Neutrophil (primary cell): ENCODE data around the gene RHEX.
"Not testable (repeated sequence)": the region's sequence is repeated elsewhere in the genome, so short reads cannot be mapped to it uniquely, and the experiment has no call there.

ENCODE experiments used
- H3K27ac ChIP-seq: fragments of 200-600 bp; sonication (generic); 2 replicates; pipeline ENCODE4 v1.5.1; 2016; ENCODE audit warnings: mild to moderate bottlenecking, moderate library complexity
- H3K27me3 ChIP-seq: fragments of 200-600 bp; sonication (generic); 2 replicates; pipeline ENCODE4 v1.6.0; 2016; ENCODE audit warnings: mild to moderate bottlenecking
- H3K36me3 ChIP-seq: fragments of 200-600 bp; sonication (generic); 2 replicates; pipeline ENCODE4 v1.5.1; 2017
- H3K4me1 ChIP-seq, 2 experiments: fragments of 200-600 bp in 1 of 2; sonication (generic) in 1 of 2; 1 replicate in 1 of 2; 2 replicates in 1 of 2; pipeline versions ENCODE4 v1.5.1 to v1.6.1; 2013 to 2016; ENCODE audit warnings: low read depth in 1 of 2, low read length in 1 of 2, mild to moderate bottlenecking in 1 of 2, moderate library complexity in 1 of 2; ENCODE audit not compliant: control insufficient read depth in 1 of 2, insufficient read depth in 1 of 2
- H3K4me3 ChIP-seq, 2 experiments: fragments of 200-600 bp in 1 of 2; sonication (generic) in 1 of 2; 1 replicate in 1 of 2; 2 replicates in 1 of 2; pipeline ENCODE4 v1.5.1; 2013 to 2016; ENCODE audit warnings: low read depth in 1 of 2, low read length in 1 of 2, mild to moderate bottlenecking in 1 of 2, moderate library complexity in 1 of 2
- H3K9me3 ChIP-seq: fragments of 200-600 bp; sonication (generic); 2 replicates; pipeline ENCODE4 v1.5.1; 2016
- TF ChIP-seq, protein P1 (sequence below): fragments of 200-600 bp; sonication (generic); IDR thresholded peaks from 2 replicates; pipeline ENCODE4 v1.5.1; 2016; ENCODE audit warnings: antibody characterized with exemption

The RHEX gene

DNA sequence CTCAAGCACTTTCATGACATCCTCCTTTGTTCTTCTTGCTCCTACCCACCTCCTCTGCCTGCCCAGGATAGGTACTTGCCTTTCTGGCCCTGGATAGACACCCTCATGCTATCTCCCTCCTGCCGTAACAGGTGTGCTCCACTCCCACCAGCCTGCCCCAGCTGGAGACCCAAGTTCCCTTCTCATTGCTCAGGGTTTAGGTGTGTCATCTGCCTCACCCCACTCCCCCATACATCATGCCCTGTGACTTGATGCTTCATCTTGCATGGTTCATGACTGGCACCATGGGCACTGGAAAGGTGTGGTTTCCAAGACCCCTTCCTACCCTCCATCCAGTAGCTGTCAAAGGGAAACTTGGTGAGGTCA lies 5.9 kb downstream of the RHEX start:
- H3K4me1 ChIP-seq = no peaks in the 10 kb centered on the region
- H3K9me3 ChIP-seq = no peaks in the 10 kb centered on the region
- TF ChIP-seq, protein P1, sequence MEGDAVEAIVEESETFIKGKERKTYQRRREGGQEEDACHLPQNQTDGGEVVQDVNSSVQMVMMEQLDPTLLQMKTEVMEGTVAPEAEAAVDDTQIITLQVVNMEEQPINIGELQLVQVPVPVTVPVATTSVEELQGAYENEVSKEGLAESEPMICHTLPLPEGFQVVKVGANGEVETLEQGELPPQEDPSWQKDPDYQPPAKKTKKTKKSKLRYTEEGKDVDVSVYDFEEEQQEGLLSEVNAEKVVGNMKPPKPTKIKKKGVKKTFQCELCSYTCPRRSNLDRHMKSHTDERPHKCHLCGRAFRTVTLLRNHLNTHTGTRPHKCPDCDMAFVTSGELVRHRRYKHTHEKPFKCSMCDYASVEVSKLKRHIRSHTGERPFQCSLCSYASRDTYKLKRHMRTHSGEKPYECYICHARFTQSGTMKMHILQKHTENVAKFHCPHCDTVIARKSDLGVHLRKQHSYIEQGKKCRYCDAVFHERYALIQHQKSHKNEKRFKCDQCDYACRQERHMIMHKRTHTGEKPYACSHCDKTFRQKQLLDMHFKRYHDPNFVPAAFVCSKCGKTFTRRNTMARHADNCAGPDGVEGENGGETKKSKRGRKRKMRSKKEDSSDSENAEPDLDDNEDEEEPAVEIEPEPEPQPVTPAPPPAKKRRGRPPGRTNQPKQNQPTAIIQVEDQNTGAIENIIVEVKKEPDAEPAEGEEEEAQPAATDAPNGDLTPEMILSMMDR = no peak
- H3K27ac ChIP-seq = no peak overlapping the region
- no peaks in the 10 kb centered on the region for H3K36me3 ChIP-seq
- no peaks in the 10 kb centered on the region for H3K27me3 ChIP-seq
- no peak overlapping the region for H3K4me3 ChIP-seq

DNA sequence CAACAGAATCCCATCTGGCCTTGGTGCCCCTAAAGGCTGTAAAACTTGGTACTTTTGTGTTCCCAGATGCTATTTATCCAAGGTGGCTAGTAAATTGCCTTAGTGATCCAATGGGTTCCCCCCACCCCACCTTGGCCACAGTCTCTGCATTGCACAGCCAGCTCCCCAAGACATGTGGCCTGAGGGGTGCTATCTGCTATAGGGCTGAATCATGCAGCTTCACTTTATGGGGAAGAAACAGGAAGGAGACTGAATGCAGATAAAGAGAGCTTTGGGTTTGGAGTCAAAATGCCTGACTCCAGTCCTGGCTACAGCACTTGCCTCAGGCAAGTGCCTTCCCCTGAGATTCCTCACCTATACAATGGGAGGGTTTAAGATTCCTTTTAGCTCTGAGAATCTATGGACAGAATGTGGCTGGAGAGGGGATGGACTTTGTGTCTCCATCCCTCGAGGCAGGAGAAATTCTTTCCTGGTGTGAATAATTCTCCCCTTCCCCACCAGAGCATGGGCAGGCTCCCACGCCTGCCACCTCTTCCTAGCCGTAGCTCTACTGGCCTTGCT lies 6.5 kb downstream of the RHEX start:
- Histone ChIP-seq H3K4me3 (no peak overlapping the region), H3K27ac (no peak overlapping the region)

DNA sequence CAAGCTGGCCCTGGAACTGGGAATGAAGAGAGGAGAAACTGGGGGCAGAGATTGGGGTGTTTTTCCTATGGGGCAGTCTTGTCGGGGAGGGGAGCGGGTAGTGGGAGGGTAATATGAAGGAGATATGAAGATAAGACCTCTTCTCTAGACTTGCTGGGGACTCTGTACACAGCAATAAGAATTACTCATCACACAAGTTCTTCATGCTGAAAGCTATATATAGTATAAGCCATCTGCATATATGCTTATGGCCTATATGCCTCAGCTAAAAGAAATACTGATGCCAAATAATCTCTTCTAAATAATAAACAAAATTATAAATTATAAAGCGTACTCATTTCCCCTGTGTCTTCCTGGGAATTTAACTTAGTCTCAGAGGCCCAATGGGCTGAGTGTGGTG lies 7.9 kb downstream of the RHEX start:
- H3K9me3 ChIP-seq = no peaks in the 10 kb centered on the region
- no peaks in the 10 kb centered on the region for H3K4me1 ChIP-seq
- H3K36me3 ChIP-seq = no peaks in the 10 kb centered on the region
- no peak overlapping the region for H3K27ac ChIP-seq
- no peak overlapping the region for H3K4me3 ChIP-seq
- no peaks in the 10 kb centered on the region for H3K27me3 ChIP-seq
- TF ChIP-seq, protein P1 = no peak

More for the DNA sequence above, 6.5 kb downstream of the RHEX start:
- H3K4me1 ChIP-seq = no peaks in the 10 kb centered on the region
- no peaks in the 10 kb centered on the region for H3K27me3 ChIP-seq
- TF ChIP-seq, protein P1 = no peak
- H3K9me3 ChIP-seq = no peaks in the 10 kb centered on the region
- no peaks in the 10 kb centered on the region for H3K36me3 ChIP-seq

DNA sequence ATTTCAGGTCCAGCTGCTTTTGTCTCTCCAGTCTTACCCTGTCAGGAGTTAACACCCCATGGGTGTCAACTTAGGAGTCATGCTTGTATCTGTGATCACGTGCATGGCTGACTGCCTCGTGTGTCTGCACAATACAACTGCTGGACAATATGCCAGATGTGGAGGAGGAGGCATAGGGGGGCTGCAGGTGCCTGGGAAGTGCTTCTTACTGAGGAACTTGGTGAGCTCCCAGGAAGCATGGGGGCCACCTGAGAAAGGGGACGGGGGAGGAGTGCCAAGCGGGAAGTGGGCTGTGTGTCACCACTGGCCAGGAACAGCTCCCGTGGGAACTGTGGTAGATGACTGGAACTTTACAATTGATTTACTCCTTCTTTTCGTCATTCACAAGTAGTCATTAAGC lies 9.5 kb downstream of the RHEX start:
- H3K27me3 ChIP-seq = no peaks in the 10 kb centered on the region
- peaks cover 0 to under 1% of the 10 kb centered on the region in 2 experiments for H3K4me1 ChIP-seq
- TF ChIP-seq, protein P1 = no peak

DNA sequence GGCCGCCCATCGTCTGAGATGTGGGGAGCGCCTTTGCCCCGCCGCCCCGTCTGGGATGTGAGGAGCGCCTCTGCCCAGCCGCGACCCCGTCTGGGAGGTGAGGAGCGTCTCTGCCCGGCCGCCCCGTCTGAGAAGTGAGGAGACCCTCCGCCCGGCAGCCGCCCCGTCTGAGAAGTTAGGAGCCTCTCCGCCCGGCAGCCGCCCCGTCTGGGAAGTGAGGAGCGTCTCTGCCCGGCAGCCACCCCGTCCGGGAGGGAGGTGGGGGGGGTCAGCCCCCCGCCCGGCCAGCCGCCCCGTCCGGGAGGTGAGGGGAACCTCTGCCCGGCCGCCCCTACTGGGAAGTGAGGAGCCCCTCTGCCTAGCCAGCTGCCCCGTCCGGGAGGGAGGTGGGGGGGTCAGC lies 11.0 kb downstream of the RHEX start:
- H3K4me3 ChIP-seq, H3K9me3 ChIP-seq, H3K4me1 ChIP-seq, H3K36me3 ChIP-seq, H3K27me3 ChIP-seq, H3K27ac ChIP-seq: not testable (repeated sequence)

More for the DNA sequence above, 9.5 kb downstream of the RHEX start:
- Histone ChIP-seq H3K9me3 (no peaks in the 10 kb centered on the region), H3K36me3 (no peaks in the 10 kb centered on the region), H3K4me3 (no peak overlapping the region), H3K27ac (no peak overlapping the region)

DNA sequence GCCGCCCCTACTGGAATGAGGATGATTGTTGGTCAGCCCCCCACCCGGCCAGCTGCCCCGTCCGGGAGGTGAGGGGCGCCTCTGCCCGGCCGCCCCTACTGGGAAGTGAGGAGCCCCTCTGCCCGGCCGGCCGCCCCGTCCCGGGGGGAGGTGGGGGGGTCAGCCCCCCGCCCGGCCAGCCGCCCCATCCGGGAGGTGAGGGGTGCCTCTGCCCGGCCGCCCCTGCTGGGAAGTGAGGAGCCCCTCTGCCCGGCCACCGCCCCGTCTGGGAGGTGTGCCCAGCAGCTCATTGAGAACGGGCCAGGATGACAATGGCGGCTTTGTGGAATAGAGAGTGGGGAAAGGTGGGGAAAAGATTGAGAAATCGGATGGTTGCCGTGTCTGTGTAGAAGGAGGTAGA lies 11.5 kb downstream of the RHEX start:
- H3K4me1 ChIP-seq, H3K9me3 ChIP-seq, H3K36me3 ChIP-seq, H3K27ac ChIP-seq, H3K4me3 ChIP-seq, H3K27me3 ChIP-seq: not testable (repeated sequence)
